ENCODE data around the gene FKBP3.
A peak's percentile ranks its signal among the peaks of the same experiment; 100 is the strongest.
"Not testable (repeated sequence)": the region's sequence is repeated elsewhere in the genome, so short reads cannot be mapped to it uniquely, and the experiment has no call there.

The FKBP3 gene

GRCh38 chr14:45134051-45134958 is at the start of gene FKBP3:
Gene FKBP3, minus strand, starts transcription at chr14:45134481. Its CDS starts 25 bp downstream, at chr14:45134456.
- DNase-seq, result peak; percentile 98

GRCh38 chr14:45181806-45182205 is 47.5 kb upstream of the FKBP3 start:
- DNase-seq, result no peak

GRCh38 chr14:45181329-45181728 is 47.0 kb upstream of the FKBP3 start:
- DNase-seq, result no peak

- DNase-seq, result no peak
Measured at GRCh38 chr14:45177076-45177475, 42.8 kb upstream of the FKBP3 start.

GRCh38 chr14:45169906-45170305 is 35.6 kb upstream of the FKBP3 start:
- no peak for DNase-seq

- DNase-seq, result no peak
Measured at GRCh38 chr14:45156067-45156466, 21.8 kb upstream of the FKBP3 start.

- no peak for DNase-seq
Measured at GRCh38 chr14:45150386-45150890, 16.2 kb upstream of the FKBP3 start.

GRCh38 chr14:45149602-45150001 is 15.3 kb upstream of the FKBP3 start:
- no peak for DNase-seq

- DNase-seq, result no peak
Measured at GRCh38 chr14:45145214-45145613, 10.9 kb upstream of the FKBP3 start.

GRCh38 chr14:45144658-45145057 is 10.4 kb upstream of the FKBP3 start:
- no peak for DNase-seq

GRCh38 chr14:45142083-45142482 is 7.8 kb upstream of the FKBP3 start:
- not testable (repeated sequence) for DNase-seq

- DNase-seq, result no peak
Measured at GRCh38 chr14:45140661-45141187, 6.4 kb upstream of the FKBP3 start.

- no peak for DNase-seq
Measured at GRCh38 chr14:45136399-45136798, 2.1 kb upstream of the FKBP3 start.

GRCh38 chr14:45135659-45136395 is 1.5 kb upstream of the FKBP3 start, which contains the start of gene FANCM:
Gene FANCM, plus strand, starts transcription at chr14:45135930. Its CDS starts 102 bp downstream, at chr14:45136032.
- DNase-seq, result peak; percentile 97

- DNase-seq, result peak; percentile 27
Measured at GRCh38 chr14:45135156-45135555, 875 bp upstream of the FKBP3 start.

- DNase-seq, result no peak
Measured at GRCh38 chr14:45133683-45134050, 614 bp downstream of the FKBP3 start.

GRCh38 chr14:45128963-45129629 is 5.2 kb downstream of the FKBP3 start:
- no peak for DNase-seq

GRCh38 chr14:45125754-45126153 is 8.5 kb downstream of the FKBP3 start:
- no peak for DNase-seq

- no peak for DNase-seq
Measured at GRCh38 chr14:45123271-45123670, 11.0 kb downstream of the FKBP3 start.

- DNase-seq, result no peak
Measured at GRCh38 chr14:45120096-45120495, 14.2 kb downstream of the FKBP3 start.

- no peak for DNase-seq
Measured at GRCh38 chr14:45118594-45118993, 15.7 kb downstream of the FKBP3 start.

GRCh38 chr14:45114327-45114726 is 20.0 kb downstream of the FKBP3 start:
- DNase-seq, result no peak
